Breast epithelium (tissue), 3 donors: ENCODE data around the gene PPL.

Source experiments
- POLR2A ChIP-seq: fragments of 450-650 bp; IDR thresholded peaks from one replicate; pipeline ENCODE4 v1.6.1; 2016; ENCODE audit warnings: antibody characterized with exemption, mild to moderate bottlenecking, moderate library complexity
- TF ChIP-seq, protein P1 (sequence below), 3 donors: fragments of 450-650 bp; IDR thresholded peaks; one replicate each; pipeline ENCODE4 v1.5.1; 2016 to 2017; ENCODE audit warnings: antibody characterized with exemption in 3 of 3, mild to moderate bottlenecking in 3 of 3, moderate library complexity in 3 of 3

DNA sequence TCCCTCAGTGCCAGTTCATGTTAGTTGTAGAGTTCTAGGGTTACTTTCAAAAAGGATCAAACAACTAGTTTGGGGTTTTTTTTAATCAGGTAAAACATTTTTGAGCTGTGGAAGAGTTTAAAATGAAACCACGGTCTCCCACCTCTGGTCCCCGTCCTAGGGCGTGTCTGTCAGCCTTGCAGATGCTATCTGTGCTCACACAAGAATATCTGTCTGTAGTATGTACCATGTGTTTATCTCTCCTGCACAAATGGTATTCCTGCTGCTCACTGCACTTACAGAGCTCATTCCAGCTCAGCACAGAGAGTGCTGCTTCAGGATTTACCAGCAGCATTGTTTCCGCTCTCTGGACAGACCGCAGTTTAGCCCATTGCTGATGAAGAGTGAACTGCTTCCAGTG is 50.8 kb downstream of the PPL start:
- TF ChIP-seq POLR2A: no peak
- TF ChIP-seq, protein P1, sequence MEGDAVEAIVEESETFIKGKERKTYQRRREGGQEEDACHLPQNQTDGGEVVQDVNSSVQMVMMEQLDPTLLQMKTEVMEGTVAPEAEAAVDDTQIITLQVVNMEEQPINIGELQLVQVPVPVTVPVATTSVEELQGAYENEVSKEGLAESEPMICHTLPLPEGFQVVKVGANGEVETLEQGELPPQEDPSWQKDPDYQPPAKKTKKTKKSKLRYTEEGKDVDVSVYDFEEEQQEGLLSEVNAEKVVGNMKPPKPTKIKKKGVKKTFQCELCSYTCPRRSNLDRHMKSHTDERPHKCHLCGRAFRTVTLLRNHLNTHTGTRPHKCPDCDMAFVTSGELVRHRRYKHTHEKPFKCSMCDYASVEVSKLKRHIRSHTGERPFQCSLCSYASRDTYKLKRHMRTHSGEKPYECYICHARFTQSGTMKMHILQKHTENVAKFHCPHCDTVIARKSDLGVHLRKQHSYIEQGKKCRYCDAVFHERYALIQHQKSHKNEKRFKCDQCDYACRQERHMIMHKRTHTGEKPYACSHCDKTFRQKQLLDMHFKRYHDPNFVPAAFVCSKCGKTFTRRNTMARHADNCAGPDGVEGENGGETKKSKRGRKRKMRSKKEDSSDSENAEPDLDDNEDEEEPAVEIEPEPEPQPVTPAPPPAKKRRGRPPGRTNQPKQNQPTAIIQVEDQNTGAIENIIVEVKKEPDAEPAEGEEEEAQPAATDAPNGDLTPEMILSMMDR (IDR thresholded peaks at IDR 0.05): no peak
